MM.1S (cell line): ENCODE data around the gene TTYH3.

Experiments used
- DNase-seq: peaks from one replicate; pipeline ENCODE4 v3.0.0-alpha.2; 2015
- H2AFZ ChIP-seq: fragments of 300-600 bp; sonication (generic); 2 replicates; pipeline ENCODE4 v1.6.0; 2016; ENCODE audit warnings: antibody characterized with exemption, low read length
- H3F3A ChIP-seq: fragments of 300-600 bp; sonication (generic); 2 replicates; pipeline ENCODE4 v1.6.1; 2016; ENCODE audit warnings: mild to moderate bottlenecking, antibody characterized with exemption, low read length, moderate library complexity, mixed read lengths; ENCODE audit not compliant: insufficient read depth
- H3K27ac ChIP-seq: fragments of 300-600 bp; sonication (generic); 2 replicates; pipeline ENCODE4 v1.5.1; 2016; ENCODE audit warnings: mild to moderate bottlenecking, low read length
- H3K27me3 ChIP-seq: fragments of 300-600 bp; sonication (generic); replicated peaks from 2 replicates; pipeline ENCODE4 v1.6.0; 2016; ENCODE audit warnings: low read length; ENCODE audit not compliant: insufficient read depth
- H3K36me3 ChIP-seq: fragments of 300-600 bp; sonication (generic); replicated peaks from 2 replicates; pipeline ENCODE4 v1.6.1; 2016; ENCODE audit warnings: mild to moderate bottlenecking, low read length, mixed read lengths; ENCODE audit not compliant: insufficient read depth
- H3K4me1 ChIP-seq: fragments of 300-600 bp; sonication (generic); 2 replicates; pipeline ENCODE4 v1.6.1; 2016; ENCODE audit warnings: low read length, mixed read lengths
- H3K4me2 ChIP-seq: fragments of 300-600 bp; sonication (generic); 2 replicates; pipeline ENCODE4 v1.6.0; 2016; ENCODE audit warnings: low read depth, low read length
- H3K4me3 ChIP-seq: fragments of 300-600 bp; sonication (generic); 2 replicates; pipeline ENCODE4 v1.5.1; 2016; ENCODE audit warnings: low read length, mixed read lengths
- H3K79me2 ChIP-seq: fragments of 300-600 bp; sonication (generic); 2 replicates; pipeline ENCODE4 v1.6.1; 2016; ENCODE audit warnings: mixed run types, low read length, mixed read lengths
- H3K9ac ChIP-seq: fragments of 300-600 bp; sonication (generic); 2 replicates; pipeline ENCODE4 v1.6.1; 2016; ENCODE audit warnings: low read length, mixed read lengths
- H3K9me2 ChIP-seq: fragments of 300-600 bp; sonication (generic); replicated peaks from 2 replicates; pipeline ENCODE4 v1.6.1; 2016; ENCODE audit warnings: mild to moderate bottlenecking, low read length, mixed read lengths; ENCODE audit not compliant: insufficient read depth
- H3K9me3 ChIP-seq: fragments of 300-600 bp; sonication (generic); replicated peaks from 2 replicates; pipeline ENCODE4 v1.6.1; 2016; ENCODE audit warnings: mild to moderate bottlenecking, low read length, mixed read lengths; ENCODE audit not compliant: insufficient read depth
- H4K20me1 ChIP-seq: fragments of 300-600 bp; sonication (generic); 2 replicates; pipeline ENCODE4 v1.6.1; 2016; ENCODE audit warnings: mild to moderate bottlenecking, low read length, moderate library complexity, mixed read lengths; ENCODE audit not compliant: insufficient read depth
- EZH2 ChIP-seq: fragments of 300-600 bp; sonication (generic); optimal IDR thresholded peaks from 2 replicates; pipeline ENCODE3; 2017; ENCODE audit warnings: low read depth, mild to moderate bottlenecking, antibody characterized with exemption, low read length, mixed read lengths
- EZH2phosphoT487 ChIP-seq: fragments of 300-600 bp; sonication (generic); IDR thresholded peaks from 2 replicates; pipeline ENCODE4 v1.6.1; 2018; ENCODE audit warnings: antibody characterized with exemption, low read length
- TF ChIP-seq, protein P1 (sequence below): fragments of 300-600 bp; sonication (generic); IDR thresholded peaks from 2 replicates; pipeline ENCODE4 v1.5.1; 2016; ENCODE audit warnings: antibody characterized with exemption, low read length, mixed read lengths

Gene TTYH3

DNA sequence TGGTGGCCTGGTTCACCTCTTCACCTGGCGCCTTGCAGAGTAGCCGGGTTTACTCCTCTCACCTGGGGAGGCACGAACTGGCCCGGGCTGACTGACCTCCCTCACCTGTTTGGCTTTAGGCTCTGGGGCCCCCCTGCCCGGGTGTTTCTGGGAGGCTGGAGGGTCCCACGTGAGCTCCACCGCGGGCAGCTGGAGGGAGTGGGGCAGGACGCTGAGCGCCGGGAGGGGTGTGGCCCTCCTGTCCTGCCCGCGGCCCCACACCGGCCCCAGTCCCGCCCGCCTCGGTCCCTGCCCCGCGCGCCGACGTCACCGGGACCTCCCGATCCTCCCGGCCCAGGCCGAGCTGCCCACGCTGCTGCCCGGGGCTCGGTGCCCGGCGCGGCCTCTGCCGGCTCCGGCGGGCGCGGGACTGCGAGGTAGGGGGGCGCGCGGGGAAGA lies 56.1 kb downstream of the TTYH3 start, which contains the start of gene AMZ1:
TSS of gene AMZ1 (plus strand) at position 322 of the 438 bp plus-strand sequence. CDS start 12,250 bp downstream, outside the sequence.
- no peaks in the 10 kb centered on the region; the same call in 1 of the 2 replicates for H3F3A ChIP-seq

DNA sequence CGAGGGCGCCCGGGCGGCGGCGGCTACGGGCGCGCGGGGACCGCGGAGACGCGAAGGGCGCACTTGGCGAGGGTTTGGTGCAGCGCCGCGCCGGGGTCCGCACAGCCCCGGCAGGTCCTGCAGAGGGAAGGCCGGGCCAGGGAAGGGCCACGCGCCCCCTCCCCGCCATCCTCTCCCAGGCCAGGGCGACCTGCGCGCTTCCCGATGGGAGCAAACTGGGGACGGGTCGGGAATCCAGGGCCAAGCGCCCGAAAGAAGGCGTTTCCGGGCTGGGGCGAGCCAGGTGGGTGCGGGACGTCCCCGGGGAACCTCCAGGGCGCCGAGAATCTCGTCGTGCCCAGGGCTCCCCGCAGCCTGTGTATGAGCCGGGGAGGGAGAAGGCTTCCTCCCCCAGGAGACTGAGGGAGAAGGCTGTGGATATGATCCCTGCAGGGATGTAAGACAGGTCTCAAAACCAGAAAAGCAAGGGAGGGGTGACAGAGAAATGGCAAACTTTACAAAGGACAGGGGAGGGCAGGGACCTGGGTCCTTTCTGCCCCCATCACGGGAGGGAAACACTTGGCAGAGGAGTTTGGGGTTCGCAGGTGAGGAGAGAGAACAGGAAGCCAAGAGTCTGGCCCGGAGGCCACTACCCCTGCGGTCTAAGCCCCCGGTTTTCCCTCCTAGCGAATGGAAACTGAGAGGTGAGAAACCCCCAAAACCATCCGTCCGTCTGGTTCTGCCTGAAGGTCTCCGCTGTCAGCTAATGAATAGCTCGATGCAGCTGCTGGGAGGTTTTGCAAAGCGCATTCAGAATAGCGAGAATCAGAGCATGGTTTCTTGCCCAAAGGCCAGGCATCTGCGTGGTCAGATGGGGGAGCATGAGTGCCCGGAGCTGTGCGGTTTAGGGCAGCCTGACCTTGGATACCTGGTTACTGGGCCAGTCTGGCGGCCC lies 56.9 kb downstream of the TTYH3 start:
- TF ChIP-seq, protein P1, sequence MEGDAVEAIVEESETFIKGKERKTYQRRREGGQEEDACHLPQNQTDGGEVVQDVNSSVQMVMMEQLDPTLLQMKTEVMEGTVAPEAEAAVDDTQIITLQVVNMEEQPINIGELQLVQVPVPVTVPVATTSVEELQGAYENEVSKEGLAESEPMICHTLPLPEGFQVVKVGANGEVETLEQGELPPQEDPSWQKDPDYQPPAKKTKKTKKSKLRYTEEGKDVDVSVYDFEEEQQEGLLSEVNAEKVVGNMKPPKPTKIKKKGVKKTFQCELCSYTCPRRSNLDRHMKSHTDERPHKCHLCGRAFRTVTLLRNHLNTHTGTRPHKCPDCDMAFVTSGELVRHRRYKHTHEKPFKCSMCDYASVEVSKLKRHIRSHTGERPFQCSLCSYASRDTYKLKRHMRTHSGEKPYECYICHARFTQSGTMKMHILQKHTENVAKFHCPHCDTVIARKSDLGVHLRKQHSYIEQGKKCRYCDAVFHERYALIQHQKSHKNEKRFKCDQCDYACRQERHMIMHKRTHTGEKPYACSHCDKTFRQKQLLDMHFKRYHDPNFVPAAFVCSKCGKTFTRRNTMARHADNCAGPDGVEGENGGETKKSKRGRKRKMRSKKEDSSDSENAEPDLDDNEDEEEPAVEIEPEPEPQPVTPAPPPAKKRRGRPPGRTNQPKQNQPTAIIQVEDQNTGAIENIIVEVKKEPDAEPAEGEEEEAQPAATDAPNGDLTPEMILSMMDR: no peak
- TF ChIP-seq EZH2 (no peak), EZH2phosphoT487 (no peak)
- H3K4me2 ChIP-seq: peak overlapping the region; percentile 69
- H3K27me3 ChIP-seq: peaks cover 59% of the 10 kb centered on the region
- H3K9me2 ChIP-seq: no peaks in the 10 kb centered on the region
- no peak overlapping the region for H3K27ac ChIP-seq
- DNase-seq: peak; percentile 75
- peak overlapping the region; percentile 16; the same call in 1 of the 2 replicates for H3K4me3 ChIP-seq
- H2AFZ ChIP-seq: 0 out of 2 replicates have a peak overlapping the region, but pooled peaks have one; percentile 23
- no peak overlapping the region for H3K9ac ChIP-seq
- H3K36me3 ChIP-seq: no peaks in the 10 kb centered on the region
- no peaks in the 10 kb centered on the region for H3K79me2 ChIP-seq
- H3K4me1 ChIP-seq: peaks cover 17% of the 10 kb centered on the region
- no peaks in the 10 kb centered on the region; the same call in 1 of the 2 replicates for H3F3A ChIP-seq
- H4K20me1 ChIP-seq: no peaks in the 10 kb centered on the region
- H3K9me3 ChIP-seq: no peaks in the 10 kb centered on the region

More for the DNA sequence above, 56.1 kb downstream of the TTYH3 start, which contains the start of gene AMZ1:
- no peaks in the 10 kb centered on the region for H3K79me2 ChIP-seq
- peaks cover 62% of the 10 kb centered on the region for H3K27me3 ChIP-seq
- H3K9ac ChIP-seq: no peak within 1 kb of the TSS
- H3K4me1 ChIP-seq: peaks cover 17% of the 10 kb centered on the region
- H3K27ac ChIP-seq: no peak within 1 kb of the TSS
- H3K9me2 ChIP-seq: no peaks in the 10 kb centered on the region
- TF ChIP-seq EZH2phosphoT487: no peak
- TF ChIP-seq, protein P1: no peak
- TF ChIP-seq EZH2: no peak
- H3K9me3 ChIP-seq: no peaks in the 10 kb centered on the region
- H3K4me2 ChIP-seq: peak within 1 kb of the TSS; percentile 69
- no peaks in the 10 kb centered on the region for H4K20me1 ChIP-seq
- 0 out of 2 replicates have a peak within 1 kb of the TSS, but pooled peaks have one; percentile 23 for H2AFZ ChIP-seq
- H3K4me3 ChIP-seq: peak within 1 kb of the TSS; percentile 16; the same call in 1 of the 2 replicates
- DNase-seq: no peak
- H3K36me3 ChIP-seq: no peaks in the 10 kb centered on the region

DNA sequence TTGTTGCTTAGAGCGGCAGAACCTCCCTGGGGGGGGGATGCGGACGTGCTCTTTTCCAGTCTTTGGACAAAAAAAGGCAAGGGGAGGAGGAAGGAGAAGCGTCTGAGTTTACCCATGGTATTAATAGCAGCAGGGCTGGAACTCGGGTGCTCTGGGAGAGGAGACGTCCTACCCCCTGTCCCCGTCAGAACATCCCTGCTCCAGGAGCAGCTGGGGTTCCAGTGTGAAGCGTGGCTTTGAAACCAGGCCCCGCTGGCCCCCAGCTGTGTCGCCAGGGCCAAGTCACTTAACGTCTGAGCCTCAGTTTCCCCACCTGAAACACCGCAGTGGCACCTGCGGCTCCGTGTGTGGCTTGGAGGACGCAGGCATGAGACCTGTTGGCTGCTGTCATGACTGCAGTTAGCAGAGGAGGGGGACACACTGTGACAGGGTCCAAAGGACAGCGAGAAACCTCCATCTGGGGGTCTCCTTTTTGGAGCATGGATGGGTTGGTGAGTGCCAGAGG lies 57.6 kb downstream of the TTYH3 start:
- no peak for DNase-seq
- H3K9ac ChIP-seq: no peak overlapping the region
- H3K27ac ChIP-seq: no peak overlapping the region
- H3K27me3 ChIP-seq: peaks cover 55% of the 10 kb centered on the region
- H3F3A ChIP-seq: no peaks in the 10 kb centered on the region; the same call in 1 of the 2 replicates
- no peaks in the 10 kb centered on the region for H3K9me3 ChIP-seq
- H3K79me2 ChIP-seq: no peaks in the 10 kb centered on the region
- peak overlapping the region; percentile 16; the same call in 1 of the 2 replicates for H3K4me3 ChIP-seq
- no peaks in the 10 kb centered on the region for H4K20me1 ChIP-seq
- H3K36me3 ChIP-seq: no peaks in the 10 kb centered on the region
- peaks cover 17% of the 10 kb centered on the region for H3K4me1 ChIP-seq
- TF ChIP-seq, protein P1: no peak
- no peak for TF ChIP-seq EZH2phosphoT487
- H3K4me2 ChIP-seq: peak overlapping the region; percentile 69
- 0 out of 2 replicates have a peak overlapping the region, but pooled peaks have one; percentile 23 for H2AFZ ChIP-seq
- H3K9me2 ChIP-seq: no peaks in the 10 kb centered on the region
